BE2C (cell line): ENCODE measurements around the gene GTF2F1.
"Not testable (repeated sequence)": the region's sequence is repeated elsewhere in the genome, so short reads cannot be mapped to it uniquely, and the experiment has no call there.

ENCODE experiments used
- DNase-seq: peaks from one replicate; pipeline ENCODE4 v3.0.0-alpha.2; 2020
- H3K27me3 ChIP-seq: fragments of 250-450 bp; sonication (Bioruptor Pico); 2 replicates; pipeline ENCODE4 v1.5.1; 2020; ENCODE audit warnings: mild to moderate bottlenecking
- H3K36me3 ChIP-seq: fragments of 250-450 bp; sonication (Bioruptor Pico); 2 replicates; pipeline ENCODE4 v1.5.1; 2020; ENCODE audit warnings: mild to moderate bottlenecking
- H3K4me1 ChIP-seq: fragments of 250-450 bp; sonication (Bioruptor Pico); 2 replicates; pipeline ENCODE4 v1.5.1; 2020
- H3K4me3 ChIP-seq: 2 replicates; pipeline ENCODE4 v1.5.1; 2011; ENCODE audit warnings: low read depth, low read length
- H3K9me3 ChIP-seq: fragments of 250-450 bp; sonication (Bioruptor Pico); 2 replicates; pipeline ENCODE4 v1.5.1; 2020
- TF ChIP-seq, protein P1 (sequence below): IDR thresholded peaks from 2 replicates; pipeline ENCODE4 v1.5.1; 2012; ENCODE audit warnings: mild to moderate bottlenecking, low read depth, low read length

The GTF2F1 gene

DNA sequence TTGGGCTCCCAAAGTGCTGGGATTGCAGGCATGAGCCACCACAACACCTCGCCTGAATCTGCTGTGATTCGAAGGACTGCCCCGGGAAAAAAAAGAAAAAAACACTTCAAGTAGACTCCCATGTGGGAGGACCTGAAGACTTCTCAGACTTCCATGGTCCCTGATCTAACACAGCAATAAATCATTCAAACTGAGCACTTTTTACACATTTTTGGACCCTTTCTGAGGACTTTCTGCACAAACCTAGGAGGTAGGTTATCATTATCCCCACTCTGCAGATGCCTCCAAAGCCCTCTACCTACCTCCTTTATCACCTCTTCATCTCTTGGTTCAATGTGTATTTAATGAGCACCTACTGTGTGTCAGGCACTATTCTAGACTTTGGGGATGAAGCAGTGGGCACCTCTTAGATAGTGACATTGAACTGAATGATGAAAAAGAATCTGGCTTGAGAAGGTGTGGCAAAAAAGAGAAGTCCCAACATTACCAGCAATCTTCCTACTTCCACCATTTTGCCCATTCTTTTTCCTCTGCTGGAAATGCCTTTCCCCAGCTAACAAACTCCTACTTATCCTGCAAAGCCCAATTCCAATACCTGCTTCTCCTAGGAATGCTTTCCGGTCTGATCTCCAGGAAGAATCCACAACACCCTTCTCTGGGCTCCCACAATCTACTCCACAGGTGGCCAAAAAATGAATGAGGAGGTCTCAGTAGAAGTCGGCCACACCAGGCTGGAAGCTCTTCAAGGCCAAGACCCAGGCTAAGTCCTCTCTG lies 33.2 kb downstream of the GTF2F1 start:
- H3K27me3 ChIP-seq = no peaks in the 10 kb centered on the region
- no peak overlapping the region for H3K4me3 ChIP-seq
- TF ChIP-seq, protein P1, sequence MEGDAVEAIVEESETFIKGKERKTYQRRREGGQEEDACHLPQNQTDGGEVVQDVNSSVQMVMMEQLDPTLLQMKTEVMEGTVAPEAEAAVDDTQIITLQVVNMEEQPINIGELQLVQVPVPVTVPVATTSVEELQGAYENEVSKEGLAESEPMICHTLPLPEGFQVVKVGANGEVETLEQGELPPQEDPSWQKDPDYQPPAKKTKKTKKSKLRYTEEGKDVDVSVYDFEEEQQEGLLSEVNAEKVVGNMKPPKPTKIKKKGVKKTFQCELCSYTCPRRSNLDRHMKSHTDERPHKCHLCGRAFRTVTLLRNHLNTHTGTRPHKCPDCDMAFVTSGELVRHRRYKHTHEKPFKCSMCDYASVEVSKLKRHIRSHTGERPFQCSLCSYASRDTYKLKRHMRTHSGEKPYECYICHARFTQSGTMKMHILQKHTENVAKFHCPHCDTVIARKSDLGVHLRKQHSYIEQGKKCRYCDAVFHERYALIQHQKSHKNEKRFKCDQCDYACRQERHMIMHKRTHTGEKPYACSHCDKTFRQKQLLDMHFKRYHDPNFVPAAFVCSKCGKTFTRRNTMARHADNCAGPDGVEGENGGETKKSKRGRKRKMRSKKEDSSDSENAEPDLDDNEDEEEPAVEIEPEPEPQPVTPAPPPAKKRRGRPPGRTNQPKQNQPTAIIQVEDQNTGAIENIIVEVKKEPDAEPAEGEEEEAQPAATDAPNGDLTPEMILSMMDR = no peak
- H3K9me3 ChIP-seq = no peaks in the 10 kb centered on the region
- H3K36me3 ChIP-seq = peaks cover 13% of the 10 kb centered on the region
- no peaks in the 10 kb centered on the region for H3K4me1 ChIP-seq
- no peak for DNase-seq

DNA sequence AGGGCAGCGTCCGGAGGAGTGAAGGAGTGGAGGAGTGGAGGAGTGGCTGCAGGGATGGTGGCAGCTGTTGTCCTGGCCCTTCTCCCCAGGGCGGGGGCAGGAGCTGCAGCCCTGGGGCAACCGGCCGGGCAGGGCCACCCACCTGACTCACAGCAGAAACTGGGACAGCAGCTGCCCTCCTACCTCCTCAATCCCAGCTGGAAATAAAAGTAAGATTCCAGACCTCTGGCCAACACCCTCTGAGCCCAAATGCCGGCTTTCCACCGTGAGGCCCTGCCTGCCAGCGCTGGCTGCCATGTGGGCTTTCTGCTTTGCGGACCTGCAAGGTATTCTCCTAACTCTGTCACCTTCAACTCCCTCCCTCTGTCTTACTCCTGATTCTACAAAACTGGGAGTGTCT lies 35.0 kb downstream of the GTF2F1 start:
- TF ChIP-seq, protein P1 = no peak
- Histone ChIP-seq H3K9me3 (no peaks in the 10 kb centered on the region), H3K4me3 (no peak overlapping the region), H3K4me1 (no peaks in the 10 kb centered on the region), H3K36me3 (no peaks in the 10 kb centered on the region), H3K27me3 (no peaks in the 10 kb centered on the region)
- DNase-seq = no peak

DNA sequence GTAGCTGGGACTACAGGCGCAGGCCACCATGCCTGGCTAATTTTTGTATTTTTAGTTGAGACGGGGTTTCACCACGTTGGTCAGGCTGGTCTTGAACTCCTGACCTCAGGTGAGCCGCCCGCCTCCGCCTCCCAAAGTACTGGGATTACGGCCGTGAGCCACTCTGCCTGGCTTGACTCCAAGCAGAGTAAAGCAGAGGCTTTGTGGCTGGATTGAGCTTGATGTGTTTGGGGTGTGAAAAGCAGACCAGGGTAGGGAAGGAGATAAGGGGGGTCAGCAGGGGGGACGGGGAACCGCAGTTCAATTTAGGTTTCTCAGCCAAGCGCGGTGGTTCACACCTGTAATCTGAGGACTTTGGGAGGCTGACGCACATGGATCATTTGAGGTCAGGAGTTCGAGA lies 35.8 kb downstream of the GTF2F1 start:
- TF ChIP-seq, protein P1 = no peak
- H3K9me3 ChIP-seq = no peaks in the 10 kb centered on the region; the same call in 1 of the 2 replicates
- H3K4me1 ChIP-seq = no peaks in the 10 kb centered on the region
- no peaks in the 10 kb centered on the region for H3K36me3 ChIP-seq
- DNase-seq = no peak
- no peaks in the 10 kb centered on the region for H3K27me3 ChIP-seq
- H3K4me3 ChIP-seq = no peak overlapping the region

DNA sequence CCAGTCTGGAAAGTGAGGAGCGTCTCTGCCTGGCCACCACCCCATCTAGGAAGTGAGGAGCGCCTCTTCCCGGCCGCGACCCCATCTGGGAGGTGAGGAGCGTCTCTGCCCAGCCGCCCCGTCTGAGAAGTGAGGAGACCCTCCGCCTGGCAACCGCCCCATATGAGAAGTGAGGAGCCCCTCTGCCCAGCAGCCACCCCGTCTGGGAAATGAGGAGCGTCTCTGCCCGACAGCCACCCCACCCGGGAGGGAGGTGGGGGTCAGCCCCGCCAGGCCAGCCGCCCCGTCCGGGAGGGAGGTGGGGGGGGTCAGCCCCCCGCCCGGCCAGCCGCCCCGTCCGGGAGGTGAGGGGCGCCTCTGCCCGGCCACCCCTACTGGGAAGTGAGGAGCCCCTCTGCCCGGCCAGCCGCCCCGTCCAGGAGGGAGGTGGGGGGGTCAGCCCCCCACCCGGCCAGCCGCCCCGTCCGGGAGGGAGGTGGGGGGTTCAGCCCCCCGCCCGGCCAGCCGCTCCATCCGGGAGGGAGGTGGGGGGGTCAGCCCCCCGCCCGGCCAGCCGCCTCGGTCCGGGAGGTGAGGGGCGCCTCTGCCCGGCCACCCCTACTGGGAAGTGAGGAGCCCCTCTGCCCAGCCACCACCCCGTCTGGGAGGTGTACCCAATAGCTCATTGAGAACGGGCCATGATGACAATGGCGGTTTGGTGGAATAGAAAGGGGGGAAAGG lies 37.5 kb downstream of the GTF2F1 start:
- H3K9me3 ChIP-seq, H3K27me3 ChIP-seq, H3K36me3 ChIP-seq, DNase-seq, H3K4me1 ChIP-seq, H3K4me3 ChIP-seq: not testable (repeated sequence)

DNA sequence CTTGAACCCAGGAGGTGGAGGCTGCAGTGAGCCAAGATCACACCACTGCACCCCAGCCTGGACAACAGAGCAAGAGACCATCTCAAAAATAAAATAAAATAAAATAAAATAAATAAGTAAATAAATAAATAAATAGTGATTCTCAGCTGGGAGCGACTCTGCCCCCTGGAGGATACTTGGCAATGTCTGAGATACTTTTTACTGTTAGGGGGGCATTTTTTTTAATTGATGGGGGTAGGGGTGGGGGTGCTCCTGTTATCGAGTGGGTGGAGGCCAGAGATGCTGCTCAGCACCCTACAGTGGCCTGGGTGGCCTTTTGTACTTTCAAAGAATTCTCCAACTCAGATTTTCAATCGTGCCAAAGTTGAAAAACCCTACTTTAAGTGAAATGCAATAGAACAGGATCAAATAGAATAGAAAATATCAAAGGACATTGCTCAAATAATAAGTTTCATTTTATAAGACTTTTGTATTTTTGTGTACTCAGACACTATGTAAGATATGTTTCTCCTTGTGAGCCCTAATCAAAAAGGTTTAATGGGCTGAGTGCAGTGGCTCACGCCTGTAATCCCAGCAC lies 38.8 kb downstream of the GTF2F1 start:
- no peak for DNase-seq
- no peaks in the 10 kb centered on the region for H3K4me1 ChIP-seq
- H3K9me3 ChIP-seq = no peaks in the 10 kb centered on the region; the same call in 1 of the 2 replicates
- TF ChIP-seq, protein P1 = peak; percentile 38
- peaks cover 4% of the 10 kb centered on the region for H3K27me3 ChIP-seq
- no peak overlapping the region for H3K4me3 ChIP-seq
- H3K36me3 ChIP-seq = no peaks in the 10 kb centered on the region

DNA sequence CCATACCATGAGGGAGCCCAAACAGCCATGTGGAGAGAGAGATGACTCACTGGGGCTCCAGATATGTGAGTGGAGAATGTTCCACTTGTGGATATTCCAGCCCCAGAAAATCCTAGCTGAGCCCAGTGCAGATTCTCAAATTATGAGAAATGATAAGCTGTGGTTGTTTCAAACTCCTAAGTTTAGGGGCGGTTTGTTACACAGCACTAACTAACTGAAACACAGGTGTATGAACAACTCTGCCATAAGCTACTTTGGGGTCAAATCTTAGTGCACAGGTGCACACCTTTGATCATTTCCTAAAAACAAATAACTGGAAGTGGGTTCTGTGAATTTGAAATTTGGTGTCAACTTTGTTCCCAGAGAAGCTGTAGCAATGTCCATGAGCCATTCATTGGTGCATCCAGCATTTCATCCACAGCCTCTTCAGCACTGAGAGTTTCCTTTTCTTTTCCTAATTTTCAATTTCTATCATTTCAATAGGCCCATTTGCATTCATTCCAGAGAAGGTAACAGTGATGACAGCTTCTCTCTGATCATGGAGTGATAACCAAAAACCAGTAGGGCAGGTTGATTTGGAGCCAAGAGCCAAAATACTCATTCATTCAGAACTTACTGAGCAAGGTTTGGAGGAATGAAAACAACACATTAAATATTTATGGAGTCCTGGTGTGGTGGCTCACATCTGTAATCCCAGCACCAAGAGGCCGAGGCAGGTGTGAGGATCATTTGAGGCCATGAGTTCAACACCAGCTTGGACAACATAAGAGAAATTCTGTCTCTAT lies 40.4 kb downstream of the GTF2F1 start:
- Histone ChIP-seq H3K27me3 (peaks cover 4% of the 10 kb centered on the region), H3K36me3 (no peaks in the 10 kb centered on the region), H3K9me3 (no peaks in the 10 kb centered on the region; the same call in 1 of the 2 replicates), H3K4me3 (no peak overlapping the region), H3K4me1 (no peaks in the 10 kb centered on the region)
- TF ChIP-seq, protein P1 = no peak
- DNase-seq = no peak
